Karpas-422 (cell line): ENCODE measurements around the gene RGR. TPM values are rescaled to one million over a fixed set of nuclear protein-coding genes. Genes with fewer than 3 reads are reported as not detected.

Experiments
- DNase-seq: peaks from one replicate; pipeline ENCODE4 v3.0.0-alpha.2; 2015
- H2AFZ ChIP-seq: fragments of 200-600 bp; sonication (generic); 2 replicates; pipeline ENCODE4 v1.6.1; 2014; ENCODE audit warnings: antibody characterized with exemption, low read length, mixed read lengths
- H3K27ac ChIP-seq: fragments of 200-600 bp; sonication (generic); 2 replicates; pipeline ENCODE4 v1.5.1; 2014; ENCODE audit warnings: mild to moderate bottlenecking, low read length, moderate library complexity
- H3K27me3 ChIP-seq: fragments of 200-600 bp; sonication (generic); 2 replicates; pipeline ENCODE4 v1.6.1; 2014; ENCODE audit warnings: low read length, mixed read lengths
- H3K36me3 ChIP-seq: fragments of 200-600 bp; sonication (generic); 2 replicates; pipeline ENCODE4 v1.6.1; 2014; ENCODE audit warnings: low read length, mixed read lengths; ENCODE audit not compliant: insufficient read depth
- H3K4me1 ChIP-seq: fragments of 200-600 bp; sonication (generic); 2 replicates; pipeline ENCODE4 v1.6.1; 2014; ENCODE audit warnings: mild to moderate bottlenecking, low read length, mixed read lengths
- H3K4me2 ChIP-seq: fragments of 200-600 bp; sonication (generic); 2 replicates; pipeline ENCODE4 v1.6.1; 2014; ENCODE audit warnings: low read length, low read depth, mild to moderate bottlenecking; ENCODE audit not compliant: poor library complexity, severe bottlenecking
- H3K4me3 ChIP-seq: fragments of 200-600 bp; sonication (generic); 2 replicates; pipeline ENCODE4 v1.5.1; 2014; ENCODE audit warnings: mild to moderate bottlenecking, antibody characterized with exemption, low read length, mixed read lengths
- H3K79me2 ChIP-seq: fragments of 200-600 bp; sonication (generic); 2 replicates; pipeline ENCODE4 v1.6.1; 2014; ENCODE audit warnings: mild to moderate bottlenecking, low read length, mixed read lengths
- H3K9ac ChIP-seq: fragments of 200-600 bp; sonication (generic); 2 replicates; pipeline ENCODE4 v1.6.0; 2014; ENCODE audit warnings: low read length
- H3K9me2 ChIP-seq: fragments of 200-600 bp; sonication (generic), shearing (Covaris generic); replicated peaks from 2 replicates; pipeline ENCODE4 v1.6.0; 2014; ENCODE audit warnings: mild to moderate bottlenecking, low read length, moderate library complexity; ENCODE audit not compliant: insufficient read depth
- H3K9me3 ChIP-seq: fragments of 300-700, 200-600 bp; sonication (generic); 2 replicates; pipeline ENCODE4 v1.6.1; 2014; ENCODE audit warnings: low read length, mixed read lengths
- H4K20me1 ChIP-seq: fragments of 200-600 bp; sonication (generic); 2 replicates; pipeline ENCODE4 v1.6.1; 2014; ENCODE audit warnings: mild to moderate bottlenecking, antibody characterized with exemption, low read length, low read depth; ENCODE audit not compliant: insufficient read depth
- total RNA-seq: library from RNA; depleted of rRNA; stranded (reverse); fragments of >200 nt; shearing (Covaris generic); gene quantifications from 2 replicates; pipeline ENCODE4 v1.2.3, GENCODE V29; 2014; ENCODE audit warnings: low replicate concordance

Gene RGR
- total RNA-seq, 1 experiment from 2014 or later, result not detected

GRCh38 chr10:84256510-84257342 lies 11.9 kb downstream of the RGR start:
- no peaks in the 10 kb centered on the region for H3K79me2 ChIP-seq
- H3K27ac ChIP-seq, result no peak overlapping the region
- no peaks in the 10 kb centered on the region for H3K36me3 ChIP-seq
- H3K9me2 ChIP-seq, result no peaks in the 10 kb centered on the region
- no peak overlapping the region for H3K9ac ChIP-seq
- H3K9me3 ChIP-seq, result no peaks in the 10 kb centered on the region
- H3K27me3 ChIP-seq, result no peaks in the 10 kb centered on the region
- no peak overlapping the region for H3K4me3 ChIP-seq
- no peak overlapping the region for H2AFZ ChIP-seq
- peak; percentile 75 for DNase-seq
- no peak overlapping the region for H3K4me2 ChIP-seq
- no peaks in the 10 kb centered on the region for H4K20me1 ChIP-seq
- no peaks in the 10 kb centered on the region for H3K4me1 ChIP-seq

GRCh38 chr10:84257343-84258020 lies 12.6 kb downstream of the RGR start:
- no peak overlapping the region for H3K27ac ChIP-seq
- no peak overlapping the region for H3K4me3 ChIP-seq
- H3K4me1 ChIP-seq, result no peaks in the 10 kb centered on the region
- no peak for DNase-seq
- H3K36me3 ChIP-seq, result no peaks in the 10 kb centered on the region
- H3K79me2 ChIP-seq, result no peaks in the 10 kb centered on the region
- H3K9me3 ChIP-seq, result no peaks in the 10 kb centered on the region
- H4K20me1 ChIP-seq, result no peaks in the 10 kb centered on the region
- H2AFZ ChIP-seq, result no peak overlapping the region
- no peak overlapping the region for H3K9ac ChIP-seq
- no peak overlapping the region for H3K4me2 ChIP-seq
- no peaks in the 10 kb centered on the region for H3K27me3 ChIP-seq
- no peaks in the 10 kb centered on the region for H3K9me2 ChIP-seq

GRCh38 chr10:84258034-84258695 lies 13.3 kb downstream of the RGR start:
- no peaks in the 10 kb centered on the region for H3K9me2 ChIP-seq

GRCh38 chr10:84261236-84261915 lies 16.5 kb downstream of the RGR start:
- DNase-seq, result no peak
- Histone ChIP-seq H3K27me3 (no peaks in the 10 kb centered on the region), H3K4me3 (no peak overlapping the region), H3K79me2 (no peaks in the 10 kb centered on the region), H3K36me3 (no peaks in the 10 kb centered on the region), H3K9me2 (no peaks in the 10 kb centered on the region), H3K9ac (no peak overlapping the region), H2AFZ (no peak overlapping the region), H3K27ac (no peak overlapping the region), H3K4me1 (no peaks in the 10 kb centered on the region), H3K9me3 (no peaks in the 10 kb centered on the region), H4K20me1 (no peaks in the 10 kb centered on the region), H3K4me2 (no peak overlapping the region)

More at GRCh38 chr10:84258034-84258695, 13.3 kb downstream of the RGR start:
- H3K4me1 ChIP-seq, result no peaks in the 10 kb centered on the region
- no peaks in the 10 kb centered on the region for H3K36me3 ChIP-seq
- no peaks in the 10 kb centered on the region for H3K9me3 ChIP-seq
- no peaks in the 10 kb centered on the region for H3K79me2 ChIP-seq
- H4K20me1 ChIP-seq, result no peaks in the 10 kb centered on the region
- H3K27ac ChIP-seq, result no peak overlapping the region
- no peak overlapping the region for H3K9ac ChIP-seq
- H2AFZ ChIP-seq, result no peak overlapping the region
- no peak overlapping the region for H3K4me3 ChIP-seq
- no peak overlapping the region for H3K4me2 ChIP-seq
- H3K27me3 ChIP-seq, result no peaks in the 10 kb centered on the region
- no peak for DNase-seq

GRCh38 chr10:84262190-84262956 lies 17.5 kb downstream of the RGR start:
- DNase-seq, result no peak
- no peaks in the 10 kb centered on the region for H3K27me3 ChIP-seq
- H4K20me1 ChIP-seq, result no peaks in the 10 kb centered on the region
- H3K4me1 ChIP-seq, result no peaks in the 10 kb centered on the region
- H3K79me2 ChIP-seq, result no peaks in the 10 kb centered on the region
- no peak overlapping the region for H2AFZ ChIP-seq
- H3K36me3 ChIP-seq, result no peaks in the 10 kb centered on the region
- H3K4me3 ChIP-seq, result no peak overlapping the region
- no peaks in the 10 kb centered on the region for H3K9me3 ChIP-seq
- no peaks in the 10 kb centered on the region for H3K9me2 ChIP-seq
- H3K9ac ChIP-seq, result no peak overlapping the region
- H3K4me2 ChIP-seq, result no peak overlapping the region
- no peak overlapping the region for H3K27ac ChIP-seq

- Histone ChIP-seq H3K9me3 (no peaks in the 10 kb centered on the region), H2AFZ (no peak overlapping the region), H3K27ac (no peak overlapping the region), H3K9me2 (no peaks in the 10 kb centered on the region), H3K4me2 (no peak overlapping the region), H3K27me3 (no peaks in the 10 kb centered on the region), H3K79me2 (no peaks in the 10 kb centered on the region), H3K9ac (no peak overlapping the region), H3K36me3 (no peaks in the 10 kb centered on the region), H3K4me1 (no peaks in the 10 kb centered on the region), H4K20me1 (no peaks in the 10 kb centered on the region), H3K4me3 (no peak overlapping the region)
- DNase-seq, result no peak
These were observed 18.9 kb downstream of the RGR start for GRCh38 chr10:84263716-84264115.

GRCh38 chr10:84264611-84265141 lies 19.8 kb downstream of the RGR start:
- no peaks in the 10 kb centered on the region for H3K79me2 ChIP-seq
- no peaks in the 10 kb centered on the region for H3K27me3 ChIP-seq
- no peaks in the 10 kb centered on the region for H3K36me3 ChIP-seq
- H3K4me3 ChIP-seq, result no peak overlapping the region
- H2AFZ ChIP-seq, result no peak overlapping the region
- no peaks in the 10 kb centered on the region for H3K4me1 ChIP-seq
- H3K9me3 ChIP-seq, result no peaks in the 10 kb centered on the region
- H3K4me2 ChIP-seq, result no peak overlapping the region
- no peaks in the 10 kb centered on the region for H4K20me1 ChIP-seq
- no peak overlapping the region for H3K27ac ChIP-seq
- peak; percentile 72 for DNase-seq
- no peaks in the 10 kb centered on the region for H3K9me2 ChIP-seq
- no peak overlapping the region for H3K9ac ChIP-seq
